Cortex of kidney (tissue), 1 donor: ENCODE measurements around the gene HSPH1.
"Not testable (repeated sequence)": the region's sequence is repeated elsewhere in the genome, so short reads cannot be mapped to it uniquely, and the experiment has no call there.

Source experiments
- DNase-seq: peaks from one replicate; lab custom pipeline; 2025; lab: John Stamatoyannopoulos, UW

Gene HSPH1

GRCh38 chr13:31131470-31131961, 30.2 kb downstream of the HSPH1 start:
- DNase-seq = no peak

- no peak for DNase-seq
Observed at GRCh38 chr13:31129419-31129818, 32.3 kb downstream of the HSPH1 start.

GRCh38 chr13:31124204-31124603, 37.5 kb downstream of the HSPH1 start:
- DNase-seq = no peak

- DNase-seq = no peak
Observed at GRCh38 chr13:31122544-31123260, 39.0 kb downstream of the HSPH1 start.

GRCh38 chr13:31122143-31122542, 39.6 kb downstream of the HSPH1 start:
- DNase-seq = no peak

- no peak for DNase-seq
Observed at GRCh38 chr13:31121379-31122140, 40.1 kb downstream of the HSPH1 start.

GRCh38 chr13:31119966-31120700, 41.6 kb downstream of the HSPH1 start:
- DNase-seq = no peak

- DNase-seq = no peak
Observed at GRCh38 chr13:31119526-31119925, 42.2 kb downstream of the HSPH1 start.

GRCh38 chr13:31116224-31116623, 45.5 kb downstream of the HSPH1 start:
- no peak for DNase-seq

GRCh38 chr13:31115616-31116015, 46.1 kb downstream of the HSPH1 start:
- no peak for DNase-seq

- DNase-seq = no peak
Observed at GRCh38 chr13:31114641-31115040, 47.1 kb downstream of the HSPH1 start.

- DNase-seq = no peak
Observed at GRCh38 chr13:31111136-31111535, 50.6 kb downstream of the HSPH1 start.

- DNase-seq = no peak
Observed at GRCh38 chr13:31110617-31111016, 51.1 kb downstream of the HSPH1 start.

GRCh38 chr13:31110169-31110568, 51.5 kb downstream of the HSPH1 start:
- no peak for DNase-seq

GRCh38 chr13:31107109-31107508, 54.6 kb downstream of the HSPH1 start:
- no peak for DNase-seq

- DNase-seq = no peak
Observed at GRCh38 chr13:31105856-31106255, 55.8 kb downstream of the HSPH1 start.

GRCh38 chr13:31105020-31105795, 56.5 kb downstream of the HSPH1 start:
- DNase-seq = no peak

- DNase-seq = no peak
Observed at GRCh38 chr13:31102905-31103304, 58.8 kb downstream of the HSPH1 start.

GRCh38 chr13:31101472-31102170, 60.1 kb downstream of the HSPH1 start:
- no peak for DNase-seq

GRCh38 chr13:31100721-31101120, 61.0 kb downstream of the HSPH1 start:
- no peak for DNase-seq

- not testable (repeated sequence) for DNase-seq
Observed at GRCh38 chr13:31097911-31098434, 63.7 kb downstream of the HSPH1 start.
